OCI-LY7 (cell line): ENCODE measurements around the gene TIGAR.

Experiments
- CTCF ChIP-seq: fragments of 200-600 bp; sonication (generic); conservative IDR thresholded peaks from 2 replicates; pipeline ENCODE4 v1.5.1; 2014; ENCODE audit warnings: mild to moderate bottlenecking, antibody characterized with exemption, low read length, moderate library complexity, mixed read lengths
- EZH2phosphoT487 ChIP-seq: fragments of 200-600 bp; sonication (generic); IDR thresholded peaks from 2 replicates; pipeline ENCODE4 v1.6.1; 2018; ENCODE audit warnings: low read depth, borderline replicate concordance, mild to moderate bottlenecking, mixed run types, antibody characterized with exemption, low read length, moderate library complexity, mixed read lengths

- TF ChIP-seq CTCF (no peak), EZH2phosphoT487 (no peak)
Measured at GRCh38 chr12:4289231-4289878, 31.7 kb upstream of the TIGAR start.
